RWPE1 (cell line): ENCODE data around the gene POLR1B.
"Not testable (repeated sequence)": the region's sequence is repeated elsewhere in the genome, so short reads cannot be mapped to it uniquely, and the experiment has no call there.

Experiments
- CTCF ChIA-PET: fragments of 350-600 bp; sonication (Branson Sonifier 250); formaldehyde crosslinking; extraction: SDS; loops from one replicate; lab custom pipeline; 2021; lab: Yijun Ruan, JAX
- POLR2A ChIA-PET: fragments of 400-600 bp; formaldehyde crosslinking; extraction: SDS; loops from one replicate; lab custom pipeline; 2020; ENCODE audit warnings: antibody characterized with exemption; ENCODE audit not compliant: low non-redundant PET; lab: Yijun Ruan, JAX
- DNase-seq: peaks from one replicate; pipeline ENCODE4 v3.0.0; 2012; ENCODE audit warnings: low spot score
- H3K27ac ChIP-seq: fragments of 450-650 bp; 2 replicates; pipeline ENCODE4 v1.5.1; 2017
- CTCF ChIP-seq: fragments of 450-650 bp; conservative IDR thresholded peaks from 2 replicates; pipeline ENCODE4 v1.5.1; 2017; ENCODE audit warnings: low read depth, mild to moderate bottlenecking

Gene POLR1B

GRCh38 chr2:112542123-112542983 lies at the start of gene POLR1B:
TSS of gene POLR1B (plus strand) at chr2:112542465. CDS start at chr2:112542495, 30 bp downstream.
- POLR2A ChIA-PET: no interaction called here
- CTCF ChIA-PET: interaction anchor here (0.7 kb wide), 1 partner anchor 113 kb away, joined by 3 read pairs; no protein-coding TSS in a partner anchor
- H3K27ac ChIP-seq: peak within 1 kb of the TSS; percentile 89
- no peak for TF ChIP-seq CTCF
- DNase-seq: peak; percentile 81

- ChIA-PET CTCF (interaction anchor here (0.6 to 1.5 kb wide), 4 partner anchors 9 to 437 kb away, joined by 3 to 5 read pairs (median 4); no protein-coding TSS in a partner anchor), POLR2A (no interaction called here)
- no peak for DNase-seq
- TF ChIP-seq CTCF: no peak
- H3K27ac ChIP-seq: no peak overlapping the region
Observed at GRCh38 chr2:112493048-112493447, 49.2 kb upstream of the POLR1B start.

- H3K27ac ChIP-seq: no peak overlapping the region
- no peak for TF ChIP-seq CTCF
- POLR2A ChIA-PET: no interaction called here
- CTCF ChIA-PET: interaction anchor here (1.5 kb wide), 1 partner anchor 13 kb away, joined by 4 read pairs; no protein-coding TSS in a partner anchor
- DNase-seq: peak; percentile 64
Observed at GRCh38 chr2:112493858-112494648, 48.2 kb upstream of the POLR1B start.

- ChIA-PET CTCF (no interaction called here), POLR2A (no interaction called here)
- no peak for DNase-seq
- no peak for TF ChIP-seq CTCF
- H3K27ac ChIP-seq: no peak overlapping the region
Observed at GRCh38 chr2:112494828-112495227, 47.4 kb upstream of the POLR1B start.

GRCh38 chr2:112495878-112496277 lies 46.4 kb upstream of the POLR1B start:
- CTCF ChIA-PET, DNase-seq, POLR2A ChIA-PET, H3K27ac ChIP-seq: not testable (repeated sequence)

GRCh38 chr2:112500850-112501484 lies 41.3 kb upstream of the POLR1B start:
- DNase-seq, POLR2A ChIA-PET, H3K27ac ChIP-seq: not testable (repeated sequence)
- CTCF ChIA-PET: interaction anchor here (0.5 to 1.1 kb wide), 6 partner anchors 12 to 241 kb away, joined by 3 to 5 read pairs (median 3); no protein-coding TSS in a partner anchor

- DNase-seq, POLR2A ChIA-PET, CTCF ChIA-PET, H3K27ac ChIP-seq: not testable (repeated sequence)
Observed at GRCh38 chr2:112509239-112509998, 32.8 kb upstream of the POLR1B start.
